Kidney epithelial cell (primary cell): ENCODE measurements around the gene SPEF1. TPM values are rescaled to one million over a fixed set of nuclear protein-coding genes. Genes with fewer than 3 reads are reported as not detected.

Experiments used
- DNase-seq: peaks from one replicate; pipeline ENCODE4 v3.0.0-alpha.2; 2010; ENCODE audit warnings: low read depth
- H3K27me3 ChIP-seq: 2 replicates; pipeline ENCODE4 v1.6.0; 2011; ENCODE audit warnings: low read length; ENCODE audit not compliant: control insufficient read depth, insufficient read depth
- H3K36me3 ChIP-seq: 2 replicates; pipeline ENCODE4 v1.5.1; 2011; ENCODE audit warnings: low read length; ENCODE audit not compliant: control insufficient read depth, insufficient read depth
- H3K4me3 ChIP-seq: 2 replicates; pipeline ENCODE4 v1.5.1; 2011; ENCODE audit warnings: low read depth, mild to moderate bottlenecking, control low read depth, low read length
- CTCF ChIP-seq: IDR thresholded peaks from 2 replicates; pipeline ENCODE4 v1.5.1; 2011; ENCODE audit warnings: mild to moderate bottlenecking, moderate library complexity, low read length, control low read depth, inconsistent platforms; ENCODE audit not compliant: insufficient read depth, poor library complexity, severe bottlenecking
- total RNA-seq: library from RNA; depleted of rRNA; stranded (reverse); fragments of >200 nt; gene quantifications from 2 replicates; pipeline ENCODE4 v1.2.3, GENCODE V29; 2015

Gene SPEF1
- total RNA-seq, 1 donor from 2014 or later = not detected

GRCh38 chr20:3811467-3812258 is 30.4 kb upstream of the SPEF1 start:
- Histone ChIP-seq H3K4me3 (no peak overlapping the region), H3K36me3 (no peaks in the 10 kb centered on the region), H3K27me3 (no peaks in the 10 kb centered on the region)
- TF ChIP-seq CTCF = no peak
- DNase-seq = peak; percentile 74

DNA sequence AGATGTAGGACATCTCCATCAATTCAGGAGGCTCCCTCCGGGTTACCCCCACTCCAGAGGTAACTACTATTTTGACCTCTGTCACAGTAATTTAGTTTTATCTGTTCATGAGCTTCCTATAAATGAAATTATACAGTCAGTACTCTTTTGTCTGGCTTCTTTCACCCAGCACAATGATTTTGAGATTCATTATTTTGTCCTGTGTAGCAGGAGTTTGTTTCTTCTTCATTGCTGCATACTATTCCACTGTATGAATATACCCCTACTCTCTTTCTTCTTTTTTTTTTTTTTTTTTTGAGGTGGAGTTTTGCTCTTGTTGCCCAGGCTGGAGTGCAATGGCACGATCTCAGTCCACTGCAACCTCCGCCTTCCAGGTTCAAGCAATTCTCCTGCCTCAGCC is 27.3 kb upstream of the SPEF1 start:
- Histone ChIP-seq H3K4me3 (no peak overlapping the region), H3K36me3 (no peaks in the 10 kb centered on the region), H3K27me3 (no peaks in the 10 kb centered on the region)
- TF ChIP-seq CTCF = no peak
- DNase-seq = no peak

- TF ChIP-seq CTCF = no peak
- Histone ChIP-seq H3K27me3 (no peaks in the 10 kb centered on the region), H3K4me3 (no peak overlapping the region), H3K36me3 (peaks cover 1% of the 10 kb centered on the region)
- DNase-seq = no peak
These were observed 23.5 kb upstream of the SPEF1 start for GRCh38 chr20:3804781-3805180.

- H3K27me3 ChIP-seq = no peaks in the 10 kb centered on the region
- no peak for TF ChIP-seq CTCF
- no peak for DNase-seq
- H3K36me3 ChIP-seq = peaks cover 1% of the 10 kb centered on the region
- H3K4me3 ChIP-seq = no peak overlapping the region
These were observed 23.1 kb upstream of the SPEF1 start for GRCh38 chr20:3804254-3804751.

DNA sequence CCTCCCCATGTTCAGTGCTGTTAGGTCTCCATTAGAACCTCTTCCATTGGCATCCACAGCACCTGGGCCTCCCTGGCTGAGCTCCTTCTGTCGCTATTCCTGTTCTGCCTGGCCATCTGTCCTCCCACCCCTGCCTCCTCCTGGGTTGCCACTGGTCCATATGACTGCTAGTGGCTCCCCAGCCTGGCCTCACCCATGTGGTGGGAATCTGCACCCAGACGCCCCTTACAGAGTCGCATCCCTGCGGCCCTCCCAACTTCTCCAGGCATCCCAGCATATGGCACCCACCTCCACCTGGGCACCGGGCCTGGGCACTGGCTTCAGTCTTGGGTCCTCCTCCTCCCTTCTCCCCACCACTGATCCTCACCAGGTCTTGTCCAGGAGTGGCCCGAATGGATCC is 22.6 kb upstream of the SPEF1 start:
- DNase-seq = no peak
- Histone ChIP-seq H3K4me3 (no peak overlapping the region), H3K36me3 (peaks cover 1% of the 10 kb centered on the region), H3K27me3 (no peaks in the 10 kb centered on the region)
- no peak for TF ChIP-seq CTCF

- Histone ChIP-seq H3K27me3 (no peaks in the 10 kb centered on the region), H3K4me3 (no peak overlapping the region), H3K36me3 (peaks cover 1% of the 10 kb centered on the region)
- no peak for TF ChIP-seq CTCF
- no peak for DNase-seq
These were observed 22.0 kb upstream of the SPEF1 start for GRCh38 chr20:3803289-3803688.
